GM12875 (cell line): ENCODE data around the gene MYOF.

Experiments
- H3K4me3 ChIP-seq: one replicate; pipeline ENCODE4 v1.5.1; 2011; ENCODE audit warnings: low read depth, low read length, control low read depth
- TF ChIP-seq, protein P1 (sequence below): IDR thresholded peaks from 2 replicates; pipeline ENCODE4 v1.5.1; 2011; ENCODE audit warnings: low read depth, mild to moderate bottlenecking, control low read depth, inconsistent platforms, low read length, moderate library complexity, borderline replicate concordance; ENCODE audit not compliant: insufficient read depth

MYOF gene

DNA sequence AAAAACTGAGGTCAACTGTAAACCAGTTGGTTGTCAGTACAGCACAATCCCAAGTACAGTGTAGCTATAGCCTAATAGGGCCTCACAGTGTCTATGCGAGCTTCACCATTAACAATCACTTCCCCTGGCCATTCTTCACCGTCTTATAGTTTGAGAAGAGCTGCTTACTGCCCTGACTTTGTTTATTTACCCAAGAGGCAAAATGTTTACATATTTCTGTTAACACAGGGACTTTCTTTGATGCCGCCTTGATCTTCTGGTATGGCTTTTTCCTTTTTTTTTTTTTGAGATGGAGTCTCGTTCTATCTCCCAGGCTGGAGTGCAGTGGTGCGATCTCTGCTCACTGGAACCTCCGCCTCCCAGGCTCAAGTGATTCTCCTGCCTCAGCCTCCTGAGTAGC is 3.3 kb downstream of the MYOF start:
- H3K4me3 ChIP-seq: no peak overlapping the region
- TF ChIP-seq, protein P1, sequence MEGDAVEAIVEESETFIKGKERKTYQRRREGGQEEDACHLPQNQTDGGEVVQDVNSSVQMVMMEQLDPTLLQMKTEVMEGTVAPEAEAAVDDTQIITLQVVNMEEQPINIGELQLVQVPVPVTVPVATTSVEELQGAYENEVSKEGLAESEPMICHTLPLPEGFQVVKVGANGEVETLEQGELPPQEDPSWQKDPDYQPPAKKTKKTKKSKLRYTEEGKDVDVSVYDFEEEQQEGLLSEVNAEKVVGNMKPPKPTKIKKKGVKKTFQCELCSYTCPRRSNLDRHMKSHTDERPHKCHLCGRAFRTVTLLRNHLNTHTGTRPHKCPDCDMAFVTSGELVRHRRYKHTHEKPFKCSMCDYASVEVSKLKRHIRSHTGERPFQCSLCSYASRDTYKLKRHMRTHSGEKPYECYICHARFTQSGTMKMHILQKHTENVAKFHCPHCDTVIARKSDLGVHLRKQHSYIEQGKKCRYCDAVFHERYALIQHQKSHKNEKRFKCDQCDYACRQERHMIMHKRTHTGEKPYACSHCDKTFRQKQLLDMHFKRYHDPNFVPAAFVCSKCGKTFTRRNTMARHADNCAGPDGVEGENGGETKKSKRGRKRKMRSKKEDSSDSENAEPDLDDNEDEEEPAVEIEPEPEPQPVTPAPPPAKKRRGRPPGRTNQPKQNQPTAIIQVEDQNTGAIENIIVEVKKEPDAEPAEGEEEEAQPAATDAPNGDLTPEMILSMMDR: no peak

DNA sequence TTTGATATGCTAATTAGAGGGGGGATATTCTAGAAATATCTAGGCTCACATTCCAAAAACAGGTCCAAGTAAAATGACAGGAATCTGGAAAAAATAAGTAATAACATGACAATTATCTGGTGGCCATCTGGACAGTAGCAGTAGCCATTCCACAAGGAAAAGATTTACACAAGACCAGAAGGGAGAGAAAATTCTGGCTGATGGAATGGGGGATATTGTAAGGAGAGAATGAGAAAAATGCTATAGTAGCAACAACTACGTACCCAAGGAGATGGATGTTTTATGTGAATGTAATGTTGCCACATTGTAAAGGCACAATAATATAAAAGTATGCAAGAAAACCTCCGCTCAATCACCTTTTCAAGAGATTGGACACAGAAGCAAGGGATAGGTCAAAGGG is 5.4 kb downstream of the MYOF start:
- H3K4me3 ChIP-seq: no peak overlapping the region
- TF ChIP-seq, protein P1: no peak

DNA sequence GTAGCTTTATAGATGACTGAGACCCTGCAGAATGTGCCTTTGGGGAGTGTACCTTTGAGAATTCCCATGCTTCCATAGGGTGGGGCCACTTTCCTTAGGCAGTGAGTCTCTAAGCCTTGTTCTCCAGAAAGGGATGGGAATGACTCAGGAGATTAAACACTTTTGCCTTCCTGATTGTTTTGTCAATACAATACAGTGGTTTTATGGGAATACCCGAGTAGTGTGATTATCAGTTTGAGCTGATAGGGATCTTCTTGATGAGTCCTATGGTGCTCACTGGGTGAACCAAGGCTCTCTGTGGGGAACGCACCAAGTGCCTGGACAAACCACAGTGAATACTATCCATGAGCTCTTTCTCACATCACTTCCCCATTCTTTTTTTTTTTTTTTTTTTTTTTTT is 6.3 kb downstream of the MYOF start:
- no peak overlapping the region for H3K4me3 ChIP-seq
- TF ChIP-seq, protein P1: no peak

DNA sequence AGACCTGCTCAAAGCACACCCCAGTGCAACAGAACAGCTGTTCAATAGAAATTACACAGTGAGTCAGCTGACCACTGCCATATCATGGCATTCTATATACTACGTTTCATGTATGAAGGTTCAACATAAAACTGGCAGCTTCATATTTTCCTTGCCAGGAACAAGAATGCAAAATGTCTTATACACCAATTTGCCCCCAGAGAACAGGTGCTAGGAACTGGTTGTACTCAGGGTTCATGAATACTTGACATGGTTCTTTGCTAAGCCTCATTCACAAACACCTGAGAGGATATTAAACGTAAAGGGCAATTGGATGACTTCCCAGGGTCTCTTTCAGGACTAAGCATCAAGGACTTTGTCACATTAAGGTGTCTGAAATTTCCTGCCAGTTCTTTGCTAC is 6.9 kb downstream of the MYOF start:
- TF ChIP-seq, protein P1: no peak
- no peak overlapping the region for H3K4me3 ChIP-seq

DNA sequence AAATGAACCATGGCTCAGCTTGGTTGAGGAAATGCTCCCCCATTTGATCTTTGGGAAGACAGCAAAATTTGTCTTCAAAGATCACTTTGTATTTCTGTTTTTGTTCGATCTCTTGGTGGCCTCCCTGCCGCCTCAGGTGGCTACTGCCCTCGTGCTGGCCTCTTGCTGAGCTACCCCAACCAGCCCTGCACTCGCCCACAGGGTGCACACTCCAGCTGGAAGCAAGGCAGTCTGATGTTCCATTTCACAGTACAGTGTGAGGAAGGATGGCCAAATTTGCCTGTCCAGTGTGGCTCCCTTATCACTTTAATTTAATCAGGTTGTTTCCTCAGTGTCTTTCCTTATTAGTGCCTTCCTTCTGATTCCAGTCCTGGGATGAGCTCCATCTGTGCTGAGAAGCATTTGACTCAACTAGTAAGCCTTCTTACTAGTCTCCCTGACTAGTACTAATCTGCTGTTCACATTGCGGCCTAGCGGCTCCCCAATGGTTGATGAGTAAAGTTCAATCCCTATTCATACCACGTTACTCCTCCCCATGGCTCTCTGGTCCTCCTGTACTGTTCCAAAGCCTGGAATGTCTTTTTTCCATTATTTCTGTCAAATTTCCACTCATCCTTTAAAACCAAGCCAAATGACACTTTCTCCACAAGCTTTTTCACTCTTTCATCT is 8.2 kb downstream of the MYOF start:
- H3K4me3 ChIP-seq: no peak overlapping the region
- TF ChIP-seq, protein P1: no peak

DNA sequence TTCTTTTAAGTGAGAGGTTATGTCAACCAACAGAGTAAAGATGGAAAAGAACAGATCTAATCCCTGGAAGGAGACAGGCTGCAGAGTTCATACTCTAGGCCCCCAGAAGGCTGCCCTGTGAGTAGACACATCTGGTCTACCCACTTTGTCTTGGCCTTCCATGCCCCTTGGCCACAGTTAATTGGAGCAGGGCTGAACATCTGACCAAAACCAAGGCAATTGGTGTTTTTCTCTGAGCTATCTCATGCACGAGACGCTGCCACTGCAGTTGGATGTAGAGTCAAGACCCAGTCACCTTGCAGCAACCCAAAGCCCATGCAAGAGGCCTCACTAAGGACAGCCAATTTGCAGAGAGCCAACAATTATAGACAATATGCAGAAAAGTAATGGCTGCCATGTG is 9.0 kb downstream of the MYOF start:
- H3K4me3 ChIP-seq: no peak overlapping the region
- TF ChIP-seq, protein P1: no peak

DNA sequence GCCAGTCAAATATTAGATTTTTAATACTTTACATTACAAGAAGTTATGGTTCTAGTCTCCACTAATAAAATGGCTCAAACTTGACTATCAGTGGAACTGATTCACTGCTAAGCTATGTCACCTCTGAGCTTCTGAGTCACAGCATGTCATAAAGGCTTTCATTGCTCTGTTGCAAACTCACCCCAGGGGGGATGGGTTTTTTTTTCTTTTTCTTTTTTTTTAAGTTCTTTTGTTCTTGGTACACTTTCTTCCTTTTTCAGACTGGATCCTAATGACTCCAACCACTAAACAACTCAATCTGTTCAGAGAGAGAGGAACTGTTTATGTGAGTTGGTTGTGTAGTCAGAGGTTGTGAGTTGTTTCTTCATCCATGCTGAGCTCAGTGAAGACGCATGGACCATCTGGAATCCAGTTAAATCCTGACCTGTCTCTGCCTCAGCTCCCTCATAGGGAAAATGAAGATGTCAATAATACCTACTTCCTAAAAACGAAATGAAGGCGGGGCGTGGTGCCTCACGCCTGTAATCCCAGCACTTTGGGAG is 11.0 kb downstream of the MYOF start:
- TF ChIP-seq, protein P1: no peak

More for the DNA sequence above, 11.0 kb downstream of the MYOF start:
- H3K4me3 ChIP-seq: no peak overlapping the region
